GM12891 (cell line): ENCODE measurements around the gene PEX5.

Source experiments
- POLR2A ChIP-seq: IDR thresholded peaks from 2 replicates; pipeline ENCODE4 v1.6.1; 2011; ENCODE audit warnings: low read depth, low read length, control low read depth
- POLR2AphosphoS5 ChIP-seq: IDR thresholded peaks from 2 replicates; pipeline ENCODE4 v1.6.1; 2011; ENCODE audit warnings: low read depth, low read length, control low read depth
- SPI1 ChIP-seq: IDR thresholded peaks from 2 replicates; pipeline ENCODE4 v1.6.1; 2011; ENCODE audit warnings: low read depth, low read length, control low read depth

DNA sequence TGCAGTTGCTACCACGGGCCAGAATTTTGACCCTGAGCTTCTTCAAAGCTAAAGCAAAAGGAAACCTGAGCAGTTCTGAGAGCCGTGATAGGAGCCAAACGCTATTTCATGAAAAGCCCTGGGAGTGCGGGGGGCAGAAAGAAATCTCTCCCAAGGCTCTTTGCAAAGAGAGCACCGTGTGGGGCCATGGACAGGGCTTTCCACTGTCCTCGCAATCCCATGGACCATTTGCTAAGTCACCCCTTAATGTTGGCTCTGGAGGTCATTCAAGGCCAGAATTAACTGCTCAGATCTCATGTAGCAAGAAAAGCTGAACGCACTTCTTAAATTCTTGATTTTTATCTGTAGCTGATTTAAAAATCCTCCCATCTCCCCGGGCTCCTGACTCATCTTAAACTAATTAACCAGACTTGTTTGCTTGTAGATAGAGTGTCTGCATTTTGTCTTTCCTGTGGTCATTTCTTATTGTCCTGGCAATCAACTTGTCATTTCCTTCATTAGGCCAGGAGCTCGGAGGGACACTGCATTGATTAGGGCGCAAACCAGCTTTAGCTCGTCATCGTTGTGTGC lies 34.5 kb upstream of the PEX5 start:
- TF ChIP-seq POLR2A (no peak), SPI1 (no peak), POLR2AphosphoS5 (no peak)
